Gastrocnemius medialis (tissue), 4 donors: Measurements from ENCODE around the gene AURKAIP1.

Experiments used
- CTCF ChIP-seq, 5 experiments: fragments of 450-650 bp in 3 of 5; fragments of 200-600 bp in 2 of 5; sonication (generic) in 2 of 5; IDR thresholded peaks in 4 of 5; conservative IDR thresholded peaks in 1 of 5; 1 replicate in 4 of 5; 2 replicates in 1 of 5; pipeline ENCODE4 v1.5.1; 2016 to 2019; ENCODE audit warnings: antibody characterized with exemption in 5 of 5, mild to moderate bottlenecking in 3 of 5, moderate library complexity in 3 of 5
- POLR2A ChIP-seq, 2 donors: fragments of 450-650 bp; IDR thresholded peaks; one replicate each; pipeline ENCODE4 v1.6.1; 2017; ENCODE audit warnings: antibody characterized with exemption in 2 of 2, mild to moderate bottlenecking in 2 of 2, moderate library complexity in 2 of 2

- TF ChIP-seq POLR2A (IDR thresholded peaks at IDR 0.05) (no peak), CTCF (IDR thresholded peaks at IDR 0.05 in 4 of 5, conservative IDR thresholded peaks at IDR 0.05 in 1 of 5) (no peak)
Measured at GRCh38 chr1:1345860-1346500, 29.0 kb downstream of the AURKAIP1 start.
